CD4-positive, alpha-beta T cell treated with Interleukin-12 subunit alpha and Interleukin-12 subunit beta, for 1 hour (primary cell): ENCODE measurements around the gene PRR36.
"Not testable (repeated sequence)": the region's sequence is repeated elsewhere in the genome, so short reads cannot be mapped to it uniquely, and the experiment has no call there.

Source experiments
- DNase-seq: peaks from one replicate; pipeline ENCODE4 v3.0.0-alpha.2; 2020

Gene PRR36

DNA sequence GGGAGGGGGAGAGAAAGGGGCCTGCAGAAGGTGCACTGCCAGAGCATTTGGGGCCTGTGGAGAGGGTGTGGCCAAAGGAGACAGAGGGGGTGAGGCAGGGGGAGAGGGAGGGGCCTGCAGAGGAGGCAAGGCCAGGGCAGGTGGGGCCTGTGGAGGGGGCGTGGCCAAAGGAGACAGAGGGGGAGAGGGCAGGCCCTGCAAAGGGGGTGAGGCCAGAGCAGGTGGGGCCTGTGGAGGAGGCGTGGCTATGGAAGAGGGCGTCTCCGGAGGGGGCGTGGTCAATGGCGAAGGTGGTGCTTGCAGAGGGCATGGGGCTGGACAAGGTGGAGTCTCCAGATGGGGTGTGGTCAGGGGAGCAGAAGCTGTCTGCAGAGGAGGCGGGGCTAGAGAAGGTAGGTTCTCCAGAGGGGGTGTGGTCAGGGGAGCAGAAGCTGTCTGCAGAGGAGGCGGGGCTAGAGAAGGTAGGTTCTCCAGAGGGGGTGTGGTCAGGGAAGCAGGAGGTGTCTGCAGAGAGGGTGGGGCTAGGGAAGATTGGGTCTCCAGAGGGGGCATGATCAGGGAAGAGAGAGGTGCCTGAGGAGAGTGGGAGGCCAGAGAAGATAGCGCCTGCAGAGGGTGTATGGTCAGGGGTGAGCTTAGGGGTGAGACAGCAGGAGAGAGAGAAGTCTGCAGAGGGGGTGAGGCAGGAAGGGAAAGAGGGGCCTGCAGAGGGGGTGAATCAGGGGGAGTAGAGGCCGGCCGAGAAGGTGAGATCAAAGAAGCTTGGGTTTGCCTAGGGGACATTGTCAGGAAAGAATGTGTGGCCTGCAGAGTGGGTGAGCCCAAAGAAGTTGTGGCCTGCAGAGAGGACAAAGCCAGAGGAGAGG, 3.4 kb downstream of the PRR36 start:
- peak; percentile 54 for DNase-seq

DNA sequence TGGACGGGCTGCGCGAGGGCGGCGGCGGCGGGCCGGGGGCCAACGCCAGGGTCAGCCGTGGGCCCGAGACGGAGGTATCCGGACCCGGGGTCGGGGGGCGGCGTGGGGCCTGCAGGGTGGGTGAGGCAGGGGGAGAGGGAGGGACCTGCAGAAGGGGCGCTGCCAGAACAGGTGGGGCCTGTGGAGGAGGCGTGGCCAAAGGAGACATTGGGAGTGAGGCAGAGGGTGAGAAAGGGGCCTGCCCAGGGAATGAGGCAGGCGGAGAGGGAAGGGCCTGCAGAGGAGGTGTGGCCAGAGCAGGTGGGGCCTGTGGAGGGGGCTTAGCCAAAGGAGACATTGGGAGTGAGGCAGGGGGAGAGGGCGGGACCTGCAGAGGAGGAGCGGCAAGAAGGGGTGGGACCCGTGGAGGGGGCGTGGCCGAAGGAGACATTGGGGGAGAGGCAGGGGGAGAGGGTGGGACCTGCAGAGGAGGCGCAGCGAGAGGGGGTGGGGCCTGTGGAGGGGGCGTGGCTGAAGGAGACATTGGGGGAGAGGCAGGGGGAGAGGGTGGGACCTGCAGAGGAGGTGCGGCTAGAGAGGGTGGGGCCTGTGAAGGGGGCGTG, 4.2 kb downstream of the PRR36 start:
- peak; percentile 64 for DNase-seq

DNA sequence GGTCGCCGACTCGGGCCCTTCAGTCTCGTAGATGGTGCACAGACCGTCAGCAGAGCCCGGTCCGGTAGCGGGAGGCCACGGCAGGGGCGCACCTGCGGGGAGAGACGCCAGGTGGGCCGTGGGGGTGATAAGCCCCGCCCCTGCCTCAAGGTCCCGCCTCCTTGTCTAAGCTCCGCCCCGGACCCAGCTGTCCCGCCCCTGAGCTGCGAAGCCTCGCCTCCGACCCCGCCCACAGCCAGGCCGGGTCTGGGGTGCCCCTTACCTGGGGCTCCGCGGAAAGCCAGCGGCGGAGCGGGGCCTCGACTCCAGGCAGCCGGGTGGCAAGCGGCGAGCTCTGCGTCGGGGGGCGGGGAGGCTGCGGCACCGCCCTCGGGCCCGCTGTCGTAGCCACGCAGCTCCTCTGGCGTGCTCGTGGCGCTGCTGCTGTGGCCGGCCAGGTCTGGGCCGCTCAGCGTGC, 4.7 kb downstream of the PRR36 start:
- peak; percentile 86 for DNase-seq

GRCh38 chr19:7868671-7869452, 5.3 kb downstream of the PRR36 start:
- DNase-seq: peak; percentile 89

GRCh38 chr19:7868326-7868670, 5.9 kb downstream of the PRR36 start:
- DNase-seq: no peak

DNA sequence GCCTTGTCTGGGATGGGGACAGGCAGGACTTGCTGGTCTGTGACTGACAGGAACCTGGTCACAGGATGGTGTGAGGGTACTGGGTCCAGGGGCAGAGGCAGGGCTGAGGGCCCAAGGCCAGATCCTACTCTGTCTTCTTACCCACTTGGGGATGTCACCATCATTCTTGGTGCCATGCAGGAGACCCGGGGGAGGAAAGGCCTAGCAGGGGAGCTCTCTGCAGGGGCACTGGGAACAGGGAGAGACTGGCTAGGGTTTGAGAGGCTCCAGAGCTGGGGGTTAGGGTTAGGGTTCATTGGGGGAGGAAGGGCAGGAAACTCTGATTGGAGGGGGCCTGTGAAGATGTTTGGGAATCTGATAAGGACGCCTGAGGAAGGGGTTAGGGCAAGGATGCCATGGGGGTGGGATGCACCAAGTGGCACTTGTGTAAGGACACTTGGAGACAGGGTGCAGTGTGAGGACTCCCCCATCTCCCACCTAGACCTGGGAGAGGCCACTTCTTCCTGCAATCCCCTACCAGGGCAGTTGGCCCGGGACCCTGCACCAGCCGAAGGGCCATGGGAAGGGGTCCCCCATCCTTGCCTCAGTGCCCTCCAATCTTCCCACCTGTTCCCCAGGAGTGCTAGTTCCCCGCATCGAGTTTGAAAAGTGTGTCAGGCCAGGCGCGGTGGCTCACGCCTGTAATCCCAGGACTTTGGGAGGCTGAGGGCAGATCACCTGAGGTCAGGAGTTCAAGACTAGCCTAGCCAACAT, 6.9 kb downstream of the PRR36 start:
- no peak for DNase-seq

GRCh38 chr19:7866399-7867091, 7.6 kb downstream of the PRR36 start:
- DNase-seq: no peak

- peak; percentile 39 for DNase-seq
These were observed 8.8 kb downstream of the PRR36 start for GRCh38 chr19:7865262-7865911.

DNA sequence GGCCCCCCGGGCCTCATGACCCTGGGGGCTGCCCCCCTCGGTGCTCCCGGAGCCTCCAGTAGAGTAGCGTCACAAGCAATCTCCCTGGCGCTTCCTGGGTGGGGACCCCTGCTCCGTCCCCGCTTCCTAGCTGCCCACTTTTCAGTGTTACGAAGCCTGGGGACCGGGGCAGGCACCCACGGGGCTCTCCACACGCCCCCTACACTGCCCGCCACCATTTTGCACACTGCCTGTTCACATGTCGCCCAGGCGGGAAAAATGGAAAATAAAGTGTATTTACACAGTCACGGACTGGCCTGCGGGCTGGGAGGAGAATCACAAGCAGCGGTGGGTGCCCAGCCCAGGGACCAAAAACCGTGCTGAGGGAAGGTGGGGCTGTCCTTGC, 9.5 kb downstream of the PRR36 start:
- DNase-seq: no peak

DNA sequence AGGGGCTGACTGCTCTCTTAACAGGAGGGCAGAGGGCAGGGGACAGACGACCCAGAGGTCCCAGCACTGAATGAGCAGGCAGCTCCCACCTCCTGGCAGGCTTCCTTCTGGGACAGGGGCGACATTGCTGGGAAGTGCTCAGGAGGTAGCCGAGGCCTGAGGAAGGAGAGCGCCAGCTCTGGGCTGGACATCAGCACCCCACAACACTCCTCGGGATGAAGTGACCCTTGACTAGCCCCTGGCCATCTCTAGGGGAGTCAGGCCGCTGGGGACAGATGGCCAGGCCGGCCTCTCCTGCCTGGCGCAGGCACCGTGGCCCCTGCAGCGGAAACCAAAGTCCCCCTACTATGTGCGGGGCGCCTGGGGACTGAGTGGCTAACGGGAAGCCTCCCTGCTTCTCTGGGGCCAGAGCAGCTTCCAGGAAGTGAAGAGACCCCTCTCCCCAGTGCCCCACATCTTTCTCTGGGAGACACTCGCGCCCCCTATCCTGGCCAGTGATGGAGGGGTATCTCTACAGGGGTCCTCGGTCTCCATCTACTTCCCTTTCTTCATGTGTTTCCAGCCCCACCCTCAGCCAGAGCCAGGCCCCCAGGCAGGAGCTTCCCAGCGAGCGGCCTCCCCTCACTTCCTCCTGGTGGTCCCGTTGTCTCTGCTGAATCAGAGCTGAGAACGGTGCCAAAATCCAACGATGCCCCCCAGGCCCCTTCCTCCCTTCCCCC, 10.1 kb downstream of the PRR36 start:
- no peak for DNase-seq

- peak; percentile 17 for DNase-seq
These were observed 10.8 kb downstream of the PRR36 start for GRCh38 chr19:7863157-7863970.

- peak; percentile 81 for DNase-seq
These were observed 11.7 kb downstream of the PRR36 start for GRCh38 chr19:7862413-7862951.

- DNase-seq: no peak
These were observed 12.4 kb downstream of the PRR36 start for GRCh38 chr19:7861619-7862412.

GRCh38 chr19:7860714-7861618, 13.2 kb downstream of the PRR36 start:
- no peak for DNase-seq

GRCh38 chr19:7859831-7860713, 14.1 kb downstream of the PRR36 start:
- no peak for DNase-seq

- not testable (repeated sequence) for DNase-seq
These were observed 15.1 kb downstream of the PRR36 start for GRCh38 chr19:7859087-7859486.
